ENCODE data around the gene ACTR1A.

The ACTR1A gene

DNA sequence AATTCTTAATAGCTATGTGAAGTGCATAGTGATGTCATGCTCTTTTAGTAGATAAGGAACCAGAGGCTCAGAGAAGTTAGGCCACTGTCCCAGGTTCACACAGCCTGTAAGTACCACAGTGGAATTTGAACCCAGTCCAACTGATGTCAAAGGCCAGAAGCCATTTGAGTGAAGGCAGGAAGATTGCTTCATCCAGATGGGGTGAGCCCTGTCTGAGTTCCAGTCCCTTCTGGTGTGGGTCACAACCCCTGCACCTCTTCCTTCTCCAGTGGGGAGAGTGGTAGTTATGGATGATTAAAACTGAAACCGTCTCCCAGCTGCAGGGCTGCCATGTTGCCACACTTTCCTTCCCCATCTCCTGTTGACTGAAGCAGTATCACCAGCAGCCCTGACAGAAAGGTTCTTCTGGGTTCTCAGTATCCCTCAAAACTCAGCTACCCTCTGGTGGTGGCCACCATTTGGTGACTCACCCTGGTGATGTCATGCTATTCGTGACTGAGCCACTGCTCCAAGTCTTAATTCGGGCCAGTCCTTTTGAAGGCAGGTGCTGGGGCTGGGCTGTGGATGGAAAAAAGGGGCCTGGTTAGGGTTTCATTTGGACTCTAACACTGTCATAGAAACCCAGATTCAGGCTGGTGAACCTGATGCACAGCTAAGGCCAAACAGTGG, 49.7 kb downstream of the ACTR1A start:
- no peak for DNase-seq

DNA sequence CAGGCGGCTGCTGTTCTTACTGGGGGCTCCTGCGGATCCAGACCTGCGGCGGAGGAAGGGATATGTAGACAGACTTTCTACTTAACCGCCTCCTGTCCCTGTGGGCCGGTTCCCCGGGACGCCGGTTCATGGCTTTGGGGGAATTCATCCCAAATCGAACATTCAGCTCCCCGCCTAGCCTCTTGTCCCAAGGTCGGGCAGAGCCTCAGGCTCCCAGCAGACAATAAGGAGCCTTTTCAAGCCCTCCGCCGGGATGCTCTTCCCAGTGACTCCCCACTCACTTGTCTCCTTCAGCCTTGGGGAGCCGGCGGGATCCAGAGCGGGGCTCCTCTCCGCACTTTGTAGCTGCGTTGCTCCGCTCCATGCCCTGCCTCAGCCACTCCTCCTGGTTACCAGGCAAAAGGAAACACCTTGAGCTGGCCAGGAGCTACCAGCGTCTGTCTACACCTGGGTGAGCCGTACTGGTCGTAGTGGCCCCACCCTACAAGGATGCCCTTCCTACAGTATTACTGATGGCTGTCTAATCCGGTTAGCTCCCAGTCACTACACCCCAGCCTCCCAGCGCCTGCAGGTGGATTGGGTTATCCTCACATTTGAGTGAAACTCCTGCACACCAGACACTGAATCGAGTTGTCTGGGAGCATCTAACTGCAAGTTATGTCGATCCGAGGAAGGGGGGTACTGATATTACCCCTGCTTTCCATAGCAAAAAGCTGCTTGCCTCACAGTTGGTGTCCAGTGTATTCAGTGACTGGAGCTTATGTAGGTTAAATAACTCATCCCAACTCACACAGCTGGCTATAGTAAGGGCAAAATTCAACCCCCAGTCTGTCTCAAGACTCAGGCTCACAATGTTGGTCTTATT, 51.2 kb downstream of the ACTR1A start, which contains the start of gene C10orf95:
Gene C10orf95 (minus strand): TSS at position 439 of the 865 bp plus-strand sequence. CDS start 450 bp downstream, outside the sequence.
- no peak for DNase-seq

DNA sequence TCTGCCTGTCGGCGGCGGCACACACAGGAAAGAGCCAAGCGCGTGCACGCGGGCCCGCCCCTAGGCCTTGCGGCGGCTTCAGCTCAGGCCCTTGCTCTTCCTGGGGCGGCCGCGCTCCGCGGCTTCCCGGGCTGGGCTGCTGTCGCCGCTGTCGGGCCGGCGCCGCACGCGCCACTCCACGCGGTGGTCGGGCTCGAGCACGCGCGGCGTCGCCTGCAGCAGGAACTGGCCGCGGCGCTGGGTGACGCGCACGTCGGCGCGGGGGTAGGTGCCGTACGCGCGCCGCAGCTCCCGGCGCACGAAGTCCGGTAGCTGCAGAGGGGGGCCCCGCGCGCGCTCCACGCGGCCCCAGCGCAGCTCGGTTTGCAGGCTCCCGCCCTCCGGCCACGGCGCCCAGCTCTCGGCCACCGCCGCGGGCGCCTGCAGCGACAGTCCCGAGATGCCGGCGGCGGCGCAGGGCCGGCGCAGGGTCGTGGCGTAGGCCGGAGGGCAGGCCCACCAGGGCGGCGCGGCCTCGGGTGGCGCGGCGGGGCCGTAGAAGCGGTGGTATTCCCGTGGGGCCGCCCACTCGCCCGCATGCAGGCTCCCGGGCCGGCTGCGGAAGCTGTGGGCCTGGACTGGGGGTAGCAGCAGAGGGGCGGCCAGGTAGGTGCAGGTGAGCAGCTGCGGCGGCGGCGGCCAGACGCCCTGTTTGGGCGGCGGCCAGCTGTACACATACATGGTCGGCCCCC, 52.0 kb downstream of the ACTR1A start:
- DNase-seq: peak; percentile 66

DNA sequence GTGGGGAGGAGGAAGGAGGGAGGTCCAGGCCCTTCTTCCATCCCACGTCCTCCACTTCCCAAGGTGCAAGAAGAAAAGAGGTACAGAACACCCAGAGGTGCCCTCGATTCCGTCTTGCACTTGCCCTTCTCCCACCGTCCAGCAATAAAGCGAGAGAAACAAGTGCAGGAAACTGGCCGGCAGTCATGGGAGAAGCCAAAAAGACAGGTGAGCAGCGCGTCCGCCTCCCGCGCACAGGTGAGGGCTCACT, 52.5 kb downstream of the ACTR1A start:
- no peak for DNase-seq

GRCh38 chr10:102449321-102450123, 53.0 kb downstream of the ACTR1A start:
- peak; percentile 19 to 73 for DNase-seq

GRCh38 chr10:102444851-102445250, 57.7 kb downstream of the ACTR1A start:
- DNase-seq: no peak

GRCh38 chr10:102438374-102438773, 64.1 kb downstream of the ACTR1A start:
- DNase-seq: no peak

- DNase-seq: no peak
Observed at GRCh38 chr10:102437515-102437914, 65.0 kb downstream of the ACTR1A start.

GRCh38 chr10:102436312-102436711, 66.2 kb downstream of the ACTR1A start:
- no peak for DNase-seq

DNA sequence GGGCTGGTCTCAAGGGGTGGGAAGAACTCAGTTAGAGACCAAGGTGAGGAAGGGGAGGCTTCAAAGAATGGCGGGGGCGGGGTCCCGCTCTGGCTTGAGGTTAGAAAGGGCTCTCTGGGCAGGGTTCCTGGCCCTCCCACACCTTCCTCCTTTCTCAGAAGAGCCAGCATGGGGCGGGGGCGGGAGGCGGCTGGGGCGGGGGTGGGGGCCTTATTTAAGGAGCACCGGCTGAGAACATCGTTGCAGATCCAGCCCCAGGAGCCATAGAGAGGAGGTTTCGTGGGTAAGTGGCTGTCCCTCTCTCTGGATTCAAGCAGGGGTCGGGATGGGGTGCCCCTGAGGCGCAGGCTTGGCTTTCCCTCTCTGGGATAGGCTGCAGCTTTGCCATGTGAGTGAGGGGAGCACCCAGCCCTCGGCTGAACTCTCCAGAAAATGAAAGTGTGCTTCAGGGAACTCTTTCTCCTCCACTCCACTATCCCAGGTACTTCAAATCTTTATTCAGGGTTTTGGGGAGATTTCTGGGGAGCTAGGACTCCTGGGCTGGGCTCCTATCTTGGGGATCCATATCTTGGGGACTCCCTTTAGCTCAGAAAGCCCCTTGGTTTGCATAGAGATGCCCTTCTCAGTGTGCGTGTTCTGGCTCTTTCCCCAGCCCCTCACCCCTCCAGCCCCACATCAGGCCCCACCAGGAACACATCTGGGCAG, 66.8 kb downstream of the ACTR1A start:
- DNase-seq: no peak

- no peak for DNase-seq
Observed at GRCh38 chr10:102435133-102435497, 67.4 kb downstream of the ACTR1A start.

- DNase-seq: no peak
Observed at GRCh38 chr10:102434394-102435132, 67.9 kb downstream of the ACTR1A start.

DNA sequence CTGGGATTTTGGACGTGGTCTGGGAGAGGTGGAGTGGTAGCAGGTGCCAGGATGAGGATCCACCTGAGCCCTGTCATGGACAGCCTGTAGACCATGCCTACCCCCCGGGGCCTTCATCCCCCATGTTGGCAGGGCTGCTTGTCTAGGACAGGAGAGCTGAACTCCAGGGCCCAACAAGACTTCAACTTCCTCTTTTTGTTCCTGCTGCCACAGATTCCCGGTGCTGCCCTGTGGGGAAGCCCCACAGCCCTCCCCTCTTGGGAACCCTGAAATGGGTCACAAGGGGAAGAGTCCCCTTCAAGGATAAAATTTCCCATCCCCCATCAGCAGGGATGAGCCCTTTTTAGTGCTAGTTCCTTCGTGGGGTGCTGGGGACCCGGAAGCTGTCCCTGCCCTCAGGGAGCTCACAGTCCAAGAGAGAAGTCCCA, 68.9 kb downstream of the ACTR1A start:
- DNase-seq: no peak

GRCh38 chr10:102432162-102432950, 70.2 kb downstream of the ACTR1A start, which contains the start of gene CUEDC2:
Gene CUEDC2, minus strand, starts transcription at chr10:102432574. Its CDS starts 7,386 bp downstream, at chr10:102425188.
- DNase-seq: peak; percentile 89 to 93

DNA sequence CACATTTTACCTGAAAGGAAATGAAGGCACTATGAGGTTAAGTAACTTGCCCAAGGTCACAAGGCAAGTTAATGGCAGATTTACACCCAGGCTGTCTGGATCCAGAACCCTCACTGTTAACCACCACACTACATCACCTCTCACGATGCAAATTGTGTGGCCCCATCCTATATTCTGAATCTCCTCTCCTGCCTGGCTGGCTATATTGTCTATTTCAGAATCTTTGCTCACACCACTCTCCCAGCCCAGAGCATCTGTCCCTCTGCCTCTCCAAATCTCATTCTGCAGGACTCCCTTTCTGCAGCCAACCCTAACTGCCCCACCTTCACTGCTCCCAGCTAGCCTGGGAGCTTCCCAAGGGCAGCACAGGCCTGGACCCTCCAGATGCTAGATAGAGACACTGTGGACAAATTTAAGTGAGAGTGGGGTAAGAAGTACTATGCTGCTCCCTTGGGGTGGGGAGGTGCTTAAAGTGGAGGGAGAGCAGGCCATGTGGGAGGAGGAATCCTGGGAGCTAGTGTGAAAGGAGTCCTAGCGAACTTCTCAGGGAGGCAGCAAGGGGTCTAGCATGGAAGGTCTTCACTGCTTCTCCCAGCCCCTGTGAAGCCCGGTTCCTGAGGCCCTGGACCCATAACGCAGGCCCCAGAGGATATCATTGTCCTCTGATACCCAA, 70.9 kb downstream of the ACTR1A start:
- no peak for DNase-seq

DNA sequence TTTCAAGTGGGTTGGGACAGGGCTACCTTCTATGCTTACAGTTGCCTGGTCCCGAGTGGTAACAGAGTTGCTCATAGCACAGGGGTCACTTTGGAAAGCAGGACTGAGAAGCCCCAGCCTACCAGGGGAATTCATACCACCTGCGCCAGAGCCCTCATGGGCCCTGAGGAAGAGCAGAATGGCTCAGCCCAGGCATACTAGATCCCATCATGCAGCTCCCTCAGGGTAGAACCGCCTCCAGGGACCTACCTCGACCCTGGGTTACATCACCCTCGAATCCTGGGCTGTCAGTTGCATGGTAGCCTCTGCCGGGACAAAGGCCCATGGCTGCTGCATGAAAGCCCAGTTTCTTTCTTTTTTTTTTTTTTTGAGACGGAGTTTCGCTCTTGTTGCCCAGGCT, 73.0 kb downstream of the ACTR1A start:
- DNase-seq: no peak
